Chondrocyte (in vitro differentiated cells): Measurements from ENCODE around the gene S100A6. TPM values are rescaled to one million over a fixed set of nuclear protein-coding genes. Genes with fewer than 3 reads are reported as not detected.

ENCODE experiments used
- DNase-seq: peaks from one replicate; pipeline ENCODE4 v3.0.0; 2021; ENCODE audit warnings: mixed read lengths, low spot score
- H3K27ac Mint-ChIP-seq: one replicate; pipeline ENCODE4 v1.8.0; 2021; ENCODE audit warnings: mild to moderate bottlenecking, moderate library complexity, mixed read lengths; ENCODE audit not compliant: unreplicated experiment
- H3K27me3 Mint-ChIP-seq: 2 replicates; pipeline ENCODE4 v1.8.0; 2021; ENCODE audit warnings: low read depth, mixed read lengths
- H3K36me3 Mint-ChIP-seq: 2 replicates; pipeline ENCODE4 v1.8.0; 2021; ENCODE audit warnings: low read depth, mixed read lengths
- H3K4me1 Mint-ChIP-seq: 2 replicates; pipeline ENCODE4 v1.8.0; 2021; ENCODE audit warnings: low read depth, mild to moderate bottlenecking, mixed read lengths
- H3K4me3 Mint-ChIP-seq: one replicate; pipeline ENCODE4 v1.8.0; 2021; ENCODE audit warnings: mild to moderate bottlenecking, moderate library complexity, mixed read lengths; ENCODE audit not compliant: unreplicated experiment
- H3K9me3 Mint-ChIP-seq: 2 replicates; pipeline ENCODE4 v1.8.0; 2021; ENCODE audit warnings: low read depth, mixed read lengths
- total RNA-seq: library from RNA; stranded (reverse); gene quantifications from 3 replicates; pipeline ENCODE4 v1.2.1, GENCODE V29; 2021
- TF ChIP-seq, protein P1 (sequence below): fragments of 200-600 bp; sonication (generic); IDR thresholded peaks from 2 replicates; pipeline ENCODE4 v1.5.0; 2021; ENCODE audit warnings: antibody characterized with exemption, mild to moderate bottlenecking, moderate library complexity

The S100A6 gene
- total RNA-seq, 1 donor from 2014 or later, result 12.1 TPM

- Mint-ChIP-seq H3K4me3 (peak overlapping the region; percentile 40), H3K4me1 (peaks cover 87% of the 10 kb centered on the region), H3K36me3 (no peaks in the 10 kb centered on the region), H3K9me3 (no peaks in the 10 kb centered on the region), H3K27ac (peak overlapping the region; percentile 67), H3K27me3 (no peaks in the 10 kb centered on the region)
- DNase-seq, result no peak
- TF ChIP-seq, protein P1, sequence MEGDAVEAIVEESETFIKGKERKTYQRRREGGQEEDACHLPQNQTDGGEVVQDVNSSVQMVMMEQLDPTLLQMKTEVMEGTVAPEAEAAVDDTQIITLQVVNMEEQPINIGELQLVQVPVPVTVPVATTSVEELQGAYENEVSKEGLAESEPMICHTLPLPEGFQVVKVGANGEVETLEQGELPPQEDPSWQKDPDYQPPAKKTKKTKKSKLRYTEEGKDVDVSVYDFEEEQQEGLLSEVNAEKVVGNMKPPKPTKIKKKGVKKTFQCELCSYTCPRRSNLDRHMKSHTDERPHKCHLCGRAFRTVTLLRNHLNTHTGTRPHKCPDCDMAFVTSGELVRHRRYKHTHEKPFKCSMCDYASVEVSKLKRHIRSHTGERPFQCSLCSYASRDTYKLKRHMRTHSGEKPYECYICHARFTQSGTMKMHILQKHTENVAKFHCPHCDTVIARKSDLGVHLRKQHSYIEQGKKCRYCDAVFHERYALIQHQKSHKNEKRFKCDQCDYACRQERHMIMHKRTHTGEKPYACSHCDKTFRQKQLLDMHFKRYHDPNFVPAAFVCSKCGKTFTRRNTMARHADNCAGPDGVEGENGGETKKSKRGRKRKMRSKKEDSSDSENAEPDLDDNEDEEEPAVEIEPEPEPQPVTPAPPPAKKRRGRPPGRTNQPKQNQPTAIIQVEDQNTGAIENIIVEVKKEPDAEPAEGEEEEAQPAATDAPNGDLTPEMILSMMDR, result no peak
Observed at GRCh38 chr1:153542956-153543711, 7.3 kb upstream of the S100A6 start.

DNA sequence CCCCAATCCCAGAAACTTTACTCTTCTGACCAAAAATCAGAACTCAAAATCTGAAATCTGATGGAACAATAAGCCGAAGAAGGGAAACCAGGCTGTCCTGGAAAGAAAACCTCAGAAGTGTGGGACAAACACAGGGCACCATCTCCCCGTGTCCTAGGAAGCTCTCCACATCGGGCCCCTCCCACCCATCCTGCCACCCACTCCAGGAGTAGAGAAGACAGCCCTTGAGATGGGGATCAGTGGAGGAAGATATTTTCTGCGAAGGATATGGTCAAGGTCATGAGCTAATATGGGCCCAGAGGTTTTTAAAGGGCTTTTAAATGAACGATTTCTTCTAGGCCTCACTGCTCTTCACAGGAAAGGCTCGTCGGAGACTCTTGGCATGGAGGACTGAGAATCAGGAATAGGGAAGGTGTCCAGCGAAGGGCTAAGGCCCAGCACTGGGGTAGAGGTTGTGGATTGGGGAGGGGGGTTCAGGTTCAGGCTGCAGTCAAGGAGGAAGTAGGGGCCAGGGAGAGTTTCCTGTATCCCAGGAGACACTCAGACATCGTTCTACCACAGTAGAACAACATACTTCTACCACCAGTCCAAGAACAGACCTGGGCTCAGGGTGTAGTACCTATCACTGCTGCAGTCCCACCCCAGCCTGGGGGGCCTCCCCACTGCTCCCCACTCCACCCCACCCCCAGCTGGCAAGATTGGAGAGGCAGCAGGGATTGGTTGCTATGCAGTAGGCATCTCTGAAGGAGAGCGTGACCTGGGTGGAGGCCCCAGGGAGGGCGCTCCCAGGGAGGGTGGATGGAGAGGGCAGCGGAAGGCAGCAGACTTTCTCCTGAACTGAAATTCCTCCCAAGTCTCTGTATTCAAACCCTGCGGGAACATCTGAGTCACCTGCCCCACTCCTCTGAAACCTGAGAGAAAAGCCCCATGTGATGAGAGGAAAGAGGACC lies 6.1 kb upstream of the S100A6 start:
- Mint-ChIP-seq H3K27ac (peak overlapping the region; percentile 67), H3K4me3 (no peak overlapping the region), H3K36me3 (no peaks in the 10 kb centered on the region), H3K27me3 (no peaks in the 10 kb centered on the region), H3K4me1 (peaks cover 77% of the 10 kb centered on the region), H3K9me3 (no peaks in the 10 kb centered on the region)
- no peak for DNase-seq
- TF ChIP-seq, protein P1, result no peak

DNA sequence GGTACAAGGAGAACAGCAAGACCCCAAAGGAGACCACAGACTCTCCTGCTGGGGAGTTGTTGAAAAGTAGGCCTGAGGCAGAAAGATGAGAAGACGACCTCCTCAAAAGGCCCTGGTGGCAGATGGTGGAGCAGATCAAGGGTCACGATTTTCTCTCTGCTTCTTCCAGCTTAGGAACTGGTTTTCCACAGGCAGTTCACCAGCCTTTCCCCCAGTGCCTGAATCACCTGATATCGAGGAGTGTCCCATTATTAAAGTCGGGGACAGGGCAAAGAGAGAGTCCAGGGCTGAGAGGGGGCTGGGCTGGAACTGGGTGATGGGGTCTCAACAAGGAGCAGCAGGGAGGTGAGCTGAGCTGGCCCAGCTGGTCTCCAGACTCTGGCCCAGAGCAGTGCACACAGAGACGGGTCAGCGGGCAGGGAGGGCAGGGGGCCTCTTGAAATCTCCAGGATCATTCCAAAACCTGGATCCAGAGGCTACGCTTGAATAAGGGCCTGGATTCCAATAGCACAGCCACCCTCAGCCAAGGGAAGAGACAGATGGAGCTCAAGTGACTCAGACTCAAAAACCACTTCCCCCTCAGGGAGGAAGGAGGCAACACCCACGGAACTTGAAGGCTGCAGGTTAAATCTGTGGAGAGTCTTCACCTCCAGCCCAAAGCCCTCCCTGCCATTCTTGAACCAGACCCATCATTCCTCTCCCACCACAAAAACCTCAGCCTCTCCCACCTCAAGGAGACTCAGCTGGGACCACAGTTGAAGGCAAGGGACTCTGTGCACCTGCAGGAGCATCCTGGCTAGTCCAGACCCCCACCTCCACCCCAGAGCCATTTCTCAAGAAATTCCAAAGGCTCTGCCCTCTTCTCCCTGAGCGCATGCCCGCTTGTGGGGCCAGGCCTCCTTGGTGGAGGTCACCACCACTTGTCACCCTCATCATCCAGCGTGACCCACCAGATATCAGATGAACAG lies 4.9 kb upstream of the S100A6 start, which contains the start of gene S100A5:
S100A5 (minus strand) TSS at position 541 of the 968 bp plus-strand sequence. CDS start 743 bp downstream, outside the sequence.
- Mint-ChIP-seq H3K4me3 (no peak within 1 kb of the TSS), H3K9me3 (no peaks in the 10 kb centered on the region), H3K27ac (peak within 1 kb of the TSS; percentile 34), H3K36me3 (no peaks in the 10 kb centered on the region), H3K4me1 (peaks cover 65% of the 10 kb centered on the region), H3K27me3 (no peaks in the 10 kb centered on the region)
- TF ChIP-seq, protein P1, result no peak
- DNase-seq, result no peak

GRCh38 chr1:153539395-153540093 lies 3.8 kb upstream of the S100A6 start:
- no peaks in the 10 kb centered on the region for H3K27me3 Mint-ChIP-seq
- H3K9me3 Mint-ChIP-seq, result no peaks in the 10 kb centered on the region

More at GRCh38 chr1:153539395-153540093, 3.8 kb upstream of the S100A6 start:
- Mint-ChIP-seq H3K27ac (peak overlapping the region; percentile 34), H3K4me3 (no peak overlapping the region), H3K36me3 (no peaks in the 10 kb centered on the region), H3K4me1 (peaks cover 56% of the 10 kb centered on the region)
- DNase-seq, result no peak
- TF ChIP-seq, protein P1, result no peak
